ENCODE results near the gene AIFM3. TPM values are rescaled to one million over a fixed set of nuclear protein-coding genes. Genes with fewer than 3 reads are reported as not detected.
"Not testable (repeated sequence)": the region's sequence is repeated elsewhere in the genome, so short reads cannot be mapped to it uniquely, and the experiment has no call there.

Gene AIFM3
- total and polyA plus RNA-seq, 2 donors, result 0.57 to 3.3 TPM

DNA sequence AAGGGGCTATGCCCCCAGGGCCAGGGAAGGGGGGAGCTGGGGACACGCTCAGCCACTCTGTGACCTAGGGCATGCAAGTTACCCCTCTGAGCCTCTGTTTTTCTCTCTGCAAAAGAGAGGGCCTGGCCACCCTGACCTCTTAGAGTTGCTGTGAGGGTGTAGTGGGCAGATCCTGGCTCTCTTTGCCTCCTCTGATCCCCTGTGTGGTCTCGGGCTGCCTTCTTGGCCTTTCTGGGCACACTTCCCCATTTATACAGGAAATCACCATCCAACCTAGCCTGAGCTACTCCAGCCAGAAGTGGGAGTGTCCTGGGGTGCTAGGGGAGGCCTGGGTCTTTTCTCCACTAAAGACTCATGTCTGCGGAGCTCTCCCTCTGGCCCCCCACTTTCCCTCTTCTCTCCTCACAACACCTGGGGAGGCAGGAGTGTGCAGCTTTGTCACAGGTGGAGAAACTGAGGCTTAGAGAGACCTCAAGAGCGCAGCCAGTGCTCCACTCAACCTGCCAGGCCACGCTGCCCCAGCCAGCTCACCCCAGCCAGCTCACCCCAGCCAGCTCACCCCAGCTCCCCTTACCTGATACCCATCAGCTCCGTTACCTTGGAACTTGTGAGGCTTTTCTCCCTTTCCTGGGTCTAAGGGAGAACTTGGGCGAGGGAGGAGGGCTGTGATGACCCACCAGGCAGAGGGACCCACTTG lies 1.4 kb downstream of the AIFM3 start:
- 79% methylated on average over 7 of the region's 7 CpGs for WGBS
- no peak overlapping the region for H3K27ac ChIP-seq (ENCODE audit: low read depth in 1 of 2, low read length in 1 of 2)
- DNase-seq (ENCODE audit: low read depth in 6 of 9, low spot score in 9 of 9), result no peak

GRCh38 chr22:20970939-20971657 lies 4.0 kb downstream of the AIFM3 start:
- Histone ChIP-seq H3K27ac (ENCODE audit: low read depth in 1 of 2, low read length in 1 of 2) (no peak overlapping the region), H3K9me3 (ENCODE audit: control insufficient read depth in 2 of 2, insufficient read depth in 1 of 2, low read length in 1 of 2) (no peaks in the 10 kb centered on the region), H3K36me3 (ENCODE audit: control insufficient read depth in 2 of 2, insufficient read depth in 2 of 2, low read length in 1 of 2) (no peaks in the 10 kb centered on the region), H3K4me3 (ENCODE audit: low read length in 2 of 2) (no peak overlapping the region), H3K27me3 (ENCODE audit: control insufficient read depth in 2 of 2, insufficient read depth in 1 of 2, low read length in 1 of 2) (peaks cover 5 to 40% of the 10 kb centered on the region in 2 donors), H3K4me1 (ENCODE audit: control insufficient read depth in 2 of 2, insufficient read depth in 2 of 2, low read length in 2 of 2) (no peaks in the 10 kb centered on the region)
- 89% methylated on average over 4 of the region's 4 CpGs for WGBS
- DNase-seq (ENCODE audit: low read depth in 6 of 9, low spot score in 9 of 9), result no peak

More for the DNA sequence above, 1.4 kb downstream of the AIFM3 start:
- Histone ChIP-seq H3K27me3 (ENCODE audit: control insufficient read depth in 2 of 2, insufficient read depth in 1 of 2, low read length in 1 of 2) (peaks cover 23 to 52% of the 10 kb centered on the region in 2 donors), H3K4me1 (ENCODE audit: control insufficient read depth in 2 of 2, insufficient read depth in 2 of 2, low read length in 2 of 2) (peaks cover 0 to 6% of the 10 kb centered on the region in 2 donors), H3K36me3 (ENCODE audit: control insufficient read depth in 2 of 2, insufficient read depth in 2 of 2, low read length in 1 of 2) (no peaks in the 10 kb centered on the region), H3K9me3 (ENCODE audit: control insufficient read depth in 2 of 2, insufficient read depth in 1 of 2, low read length in 1 of 2) (no peaks in the 10 kb centered on the region), H3K4me3 (ENCODE audit: low read length in 2 of 2) (no peak overlapping the region)

GRCh38 chr22:20972014-20972694 lies 5.1 kb downstream of the AIFM3 start:
- H3K27me3 ChIP-seq (ENCODE audit: control insufficient read depth in 2 of 2, insufficient read depth in 1 of 2, low read length in 1 of 2), result peaks cover 0 to 29% of the 10 kb centered on the region in 2 donors
- not testable (repeated sequence) for H3K36me3 ChIP-seq (ENCODE audit: control insufficient read depth in 2 of 2, insufficient read depth in 2 of 2, low read length in 1 of 2); H3K4me3 ChIP-seq (ENCODE audit: low read length in 2 of 2); DNase-seq (ENCODE audit: low read depth in 6 of 9, low spot score in 9 of 9); H3K9me3 ChIP-seq (ENCODE audit: control insufficient read depth in 2 of 2, insufficient read depth in 1 of 2, low read length in 1 of 2); H3K4me1 ChIP-seq (ENCODE audit: control insufficient read depth in 2 of 2, insufficient read depth in 2 of 2, low read length in 2 of 2); H3K27ac ChIP-seq (ENCODE audit: low read depth in 1 of 2, low read length in 1 of 2)
- WGBS, result 70% methylated on average over 11 of the region's 11 CpGs

DNA sequence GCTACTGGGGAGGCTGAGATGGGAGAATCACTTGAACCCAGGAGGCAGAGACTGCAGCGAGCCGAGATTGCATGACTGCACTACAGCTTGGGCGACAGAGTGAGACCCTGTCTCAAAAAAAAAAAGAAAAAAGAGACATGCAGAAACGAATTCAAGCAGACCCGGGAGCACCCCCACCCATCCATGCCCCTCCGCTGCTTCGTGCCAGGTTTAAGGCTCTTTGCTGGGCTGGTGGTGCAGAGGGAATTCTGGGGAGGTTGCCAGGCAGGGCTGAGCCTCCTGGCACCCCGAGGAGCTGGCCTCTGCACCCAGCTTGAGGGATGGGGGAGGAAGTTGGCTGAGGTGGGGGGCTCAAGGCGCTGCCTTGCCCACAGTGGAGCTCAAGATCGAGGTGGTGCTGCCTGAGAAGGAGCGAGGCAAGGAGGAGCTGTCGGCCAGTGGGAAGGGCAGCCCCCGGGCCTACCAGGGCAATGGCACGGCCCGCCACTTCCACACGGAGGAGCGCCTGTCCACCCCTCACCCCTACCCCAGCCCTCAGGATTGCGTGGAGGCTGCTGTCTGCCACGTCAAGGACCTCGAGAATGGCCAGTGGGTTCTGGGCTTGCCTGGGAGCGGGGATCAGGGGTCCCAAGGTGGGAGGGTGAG lies 6.0 kb downstream of the AIFM3 start:
- WGBS, result 86% methylated on average over 21 of the region's 21 CpGs
- peaks cover 0 to 27% of the 10 kb centered on the region in 2 donors for H3K27me3 ChIP-seq (ENCODE audit: control insufficient read depth in 2 of 2, insufficient read depth in 1 of 2, low read length in 1 of 2)

DNA sequence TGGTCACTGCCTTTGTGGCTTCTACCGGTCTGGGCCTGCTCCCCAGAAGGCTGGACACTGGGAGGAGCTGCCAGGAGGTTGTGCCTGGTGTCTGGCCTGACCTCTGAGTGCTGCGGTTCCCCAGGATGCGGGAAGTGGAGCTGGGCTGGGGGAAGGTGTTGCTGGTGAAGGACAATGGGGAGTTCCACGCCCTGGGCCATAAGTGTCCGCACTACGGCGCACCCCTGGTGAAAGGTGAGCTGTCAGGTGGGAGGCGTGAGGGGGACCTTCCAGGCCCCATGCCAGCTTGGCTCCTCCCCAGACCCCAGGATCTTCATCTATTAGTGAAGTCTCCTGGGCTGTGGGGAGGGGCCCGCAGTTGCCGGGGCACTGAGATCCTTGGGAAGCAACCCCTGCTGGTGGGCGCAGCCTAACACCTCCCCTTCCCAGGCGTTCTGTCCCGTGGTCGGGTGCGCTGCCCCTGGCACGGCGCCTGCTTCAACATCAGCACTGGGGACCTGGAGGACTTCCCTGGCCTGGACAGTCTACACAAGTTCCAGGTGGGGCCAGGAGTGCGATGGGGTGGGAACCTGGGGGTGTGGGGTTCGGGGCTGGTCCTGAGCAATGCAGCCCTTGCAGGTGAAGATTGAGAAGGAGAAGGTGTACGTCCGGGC lies 6.7 kb downstream of the AIFM3 start:
- Histone ChIP-seq H3K4me3 (ENCODE audit: low read length in 2 of 2) (no peak overlapping the region), H3K4me1 (ENCODE audit: control insufficient read depth in 2 of 2, insufficient read depth in 2 of 2, low read length in 2 of 2) (no peaks in the 10 kb centered on the region), H3K27ac (ENCODE audit: low read depth in 1 of 2, low read length in 1 of 2) (no peak overlapping the region), H3K36me3 (ENCODE audit: control insufficient read depth in 2 of 2, insufficient read depth in 2 of 2, low read length in 1 of 2) (no peaks in the 10 kb centered on the region), H3K9me3 (ENCODE audit: control insufficient read depth in 2 of 2, insufficient read depth in 1 of 2, low read length in 1 of 2) (peaks cover 1 to 6% of the 10 kb centered on the region in 2 donors), H3K27me3 (ENCODE audit: control insufficient read depth in 2 of 2, insufficient read depth in 1 of 2, low read length in 1 of 2) (peaks cover 0 to 31% of the 10 kb centered on the region in 2 donors)
- no peak for DNase-seq (ENCODE audit: low read depth in 6 of 9, low spot score in 9 of 9)
- 90% methylated on average over 21 of the region's 21 CpGs for whole genome bisulfite sequencing

More for the DNA sequence above, 6.0 kb downstream of the AIFM3 start:
- H3K36me3 ChIP-seq (ENCODE audit: control insufficient read depth in 2 of 2, insufficient read depth in 2 of 2, low read length in 1 of 2), result no peaks in the 10 kb centered on the region
- H3K4me1 ChIP-seq (ENCODE audit: control insufficient read depth in 2 of 2, insufficient read depth in 2 of 2, low read length in 2 of 2), result no peaks in the 10 kb centered on the region
- H3K27ac ChIP-seq (ENCODE audit: low read depth in 1 of 2, low read length in 1 of 2), result no peak overlapping the region
- no peak overlapping the region for H3K4me3 ChIP-seq (ENCODE audit: low read length in 2 of 2)
- H3K9me3 ChIP-seq (ENCODE audit: control insufficient read depth in 2 of 2, insufficient read depth in 1 of 2, low read length in 1 of 2), result no peaks in the 10 kb centered on the region
- DNase-seq (ENCODE audit: low read depth in 6 of 9, low spot score in 9 of 9), result no peak

GRCh38 chr22:20974336-20974955 lies 7.4 kb downstream of the AIFM3 start:
- H3K27me3 ChIP-seq (ENCODE audit: control insufficient read depth in 2 of 2, insufficient read depth in 1 of 2, low read length in 1 of 2), result peaks cover 0 to 37% of the 10 kb centered on the region in 2 donors
- no peak overlapping the region for H3K4me3 ChIP-seq (ENCODE audit: low read length in 2 of 2)
- H3K27ac ChIP-seq (ENCODE audit: low read depth in 1 of 2, low read length in 1 of 2), result no peak overlapping the region
- H3K9me3 ChIP-seq (ENCODE audit: control insufficient read depth in 2 of 2, insufficient read depth in 1 of 2, low read length in 1 of 2), result peaks cover 5 to 13% of the 10 kb centered on the region in 2 donors
- WGBS, result 91% methylated on average over 16 of the region's 16 CpGs
- no peaks in the 10 kb centered on the region for H3K36me3 ChIP-seq (ENCODE audit: control insufficient read depth in 2 of 2, insufficient read depth in 2 of 2, low read length in 1 of 2)
- peaks cover 0 to 2% of the 10 kb centered on the region in 2 donors for H3K4me1 ChIP-seq (ENCODE audit: control insufficient read depth in 2 of 2, insufficient read depth in 2 of 2, low read length in 2 of 2)
- DNase-seq (ENCODE audit: low read depth in 6 of 9, low spot score in 9 of 9), result no peak

DNA sequence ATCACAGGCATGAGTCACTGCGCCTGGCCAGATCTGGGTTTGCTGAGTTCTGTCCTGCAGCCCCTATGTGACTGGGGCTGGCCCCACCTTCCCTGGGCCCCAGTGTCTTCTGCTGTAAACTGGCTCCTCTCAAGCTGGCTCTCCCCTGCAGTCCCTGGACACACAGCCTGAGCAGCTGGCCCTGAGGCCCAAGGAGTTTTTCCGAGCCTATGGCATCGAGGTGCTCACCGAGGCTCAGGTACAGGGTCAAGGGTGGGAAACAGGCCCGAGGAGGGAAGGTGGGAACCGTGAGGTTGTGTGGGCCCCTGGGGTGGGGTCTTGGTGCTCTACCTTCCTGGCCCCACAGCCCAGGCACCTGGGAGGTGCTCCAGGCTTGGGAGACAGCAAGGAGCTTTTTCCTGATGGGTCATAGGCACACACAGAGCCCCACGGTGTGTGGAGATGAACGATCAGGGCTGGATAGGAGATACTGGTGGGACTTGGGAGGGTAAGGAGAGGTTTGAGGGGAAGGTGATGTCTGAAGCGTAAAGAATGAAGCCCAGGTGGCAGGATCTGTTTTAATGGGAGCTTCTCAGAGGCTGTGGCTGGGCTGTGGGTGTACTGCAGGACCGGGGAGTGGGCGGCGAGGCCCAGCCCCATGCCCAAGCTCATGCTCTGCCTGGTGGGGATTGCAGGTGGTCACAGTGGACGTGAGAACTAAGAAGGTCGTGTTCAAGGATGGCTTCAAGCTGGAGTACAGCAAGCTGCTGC lies 8.7 kb downstream of the AIFM3 start:
- H3K27ac ChIP-seq (ENCODE audit: low read depth in 1 of 2, low read length in 1 of 2), result no peak overlapping the region
- no peak overlapping the region for H3K4me3 ChIP-seq (ENCODE audit: low read length in 2 of 2)
- no peaks in the 10 kb centered on the region for H3K36me3 ChIP-seq (ENCODE audit: control insufficient read depth in 2 of 2, insufficient read depth in 2 of 2, low read length in 1 of 2)
- no peak for DNase-seq (ENCODE audit: low read depth in 6 of 9, low spot score in 9 of 9)
- H3K27me3 ChIP-seq (ENCODE audit: control insufficient read depth in 2 of 2, insufficient read depth in 1 of 2, low read length in 1 of 2), result peaks cover 0 to 43% of the 10 kb centered on the region in 2 donors
- H3K9me3 ChIP-seq (ENCODE audit: control insufficient read depth in 2 of 2, insufficient read depth in 1 of 2, low read length in 1 of 2), result peaks cover 5 to 14% of the 10 kb centered on the region in 2 donors
- peaks cover 0 to 13% of the 10 kb centered on the region in 2 donors for H3K4me1 ChIP-seq (ENCODE audit: control insufficient read depth in 2 of 2, insufficient read depth in 2 of 2, low read length in 2 of 2)
- WGBS, result 94% methylated on average over 14 of the region's 14 CpGs
